GM10847 (cell line): ENCODE data around the gene CDV3.

Experiments used
- POLR2A ChIP-seq: IDR thresholded peaks from 2 replicates; pipeline ENCODE4 v1.6.1; 2011; ENCODE audit not compliant: insufficient read length; ENCODE audit errors: extremely low read depth

Gene CDV3

DNA sequence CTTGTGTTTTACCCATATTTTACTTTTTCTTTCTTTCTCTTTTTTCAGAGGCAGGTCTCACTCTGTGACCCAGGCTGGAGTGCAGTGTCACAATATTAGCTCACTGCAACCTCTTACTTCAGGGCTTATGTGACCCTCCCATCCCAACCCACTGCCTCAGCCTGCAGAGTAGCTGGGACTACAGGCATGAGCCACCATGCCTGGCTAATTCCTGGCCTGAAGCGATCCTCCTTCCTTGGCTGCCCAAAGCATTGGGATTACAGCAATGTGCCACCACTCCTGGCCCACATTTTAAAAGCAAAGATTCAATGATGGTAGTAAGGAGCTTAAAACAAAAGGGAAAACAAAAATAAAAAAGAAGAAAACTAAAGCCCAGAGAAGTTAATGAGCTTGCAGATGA lies 11.1 kb upstream of the CDV3 start:
- no peak for TF ChIP-seq POLR2A

DNA sequence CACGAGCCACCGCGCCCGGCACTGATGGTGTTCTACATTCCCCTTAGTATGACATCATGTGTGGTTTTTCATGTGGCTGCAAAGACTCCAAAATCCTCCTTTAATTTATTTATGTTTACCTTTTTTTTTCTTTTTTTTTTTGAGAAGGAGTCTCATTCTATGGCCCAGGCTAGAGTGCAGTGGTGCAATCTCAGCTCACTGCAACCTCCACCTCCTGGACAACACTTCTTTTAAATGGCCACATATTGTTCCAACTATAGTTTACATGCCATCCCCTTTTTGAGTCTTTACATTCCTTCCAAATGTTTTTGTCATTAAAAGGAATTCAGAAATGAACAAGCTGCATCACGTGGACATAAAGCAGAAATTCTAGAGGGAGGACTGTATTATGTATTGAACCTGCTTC lies 10.3 kb upstream of the CDV3 start:
- no peak for TF ChIP-seq POLR2A

DNA sequence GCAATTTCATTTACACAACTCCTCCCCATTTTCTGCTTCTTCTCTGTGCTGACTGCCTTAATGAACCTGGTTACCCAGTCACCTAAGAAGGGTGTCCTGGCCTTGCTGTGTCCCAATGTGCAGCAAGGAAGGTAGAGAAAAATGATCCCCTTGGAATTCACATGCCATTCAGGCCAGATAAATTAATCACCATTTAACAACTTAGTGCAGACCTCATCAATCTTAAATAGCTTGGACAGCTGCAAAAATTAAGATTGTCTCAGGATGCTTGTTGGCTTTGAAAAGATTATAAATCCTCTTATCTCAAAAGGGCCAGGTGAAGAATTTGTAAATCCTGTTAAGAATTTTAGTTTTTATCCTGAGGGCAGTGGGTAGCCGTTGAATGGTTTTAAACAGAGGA lies 9.7 kb upstream of the CDV3 start:
- TF ChIP-seq POLR2A = no peak

DNA sequence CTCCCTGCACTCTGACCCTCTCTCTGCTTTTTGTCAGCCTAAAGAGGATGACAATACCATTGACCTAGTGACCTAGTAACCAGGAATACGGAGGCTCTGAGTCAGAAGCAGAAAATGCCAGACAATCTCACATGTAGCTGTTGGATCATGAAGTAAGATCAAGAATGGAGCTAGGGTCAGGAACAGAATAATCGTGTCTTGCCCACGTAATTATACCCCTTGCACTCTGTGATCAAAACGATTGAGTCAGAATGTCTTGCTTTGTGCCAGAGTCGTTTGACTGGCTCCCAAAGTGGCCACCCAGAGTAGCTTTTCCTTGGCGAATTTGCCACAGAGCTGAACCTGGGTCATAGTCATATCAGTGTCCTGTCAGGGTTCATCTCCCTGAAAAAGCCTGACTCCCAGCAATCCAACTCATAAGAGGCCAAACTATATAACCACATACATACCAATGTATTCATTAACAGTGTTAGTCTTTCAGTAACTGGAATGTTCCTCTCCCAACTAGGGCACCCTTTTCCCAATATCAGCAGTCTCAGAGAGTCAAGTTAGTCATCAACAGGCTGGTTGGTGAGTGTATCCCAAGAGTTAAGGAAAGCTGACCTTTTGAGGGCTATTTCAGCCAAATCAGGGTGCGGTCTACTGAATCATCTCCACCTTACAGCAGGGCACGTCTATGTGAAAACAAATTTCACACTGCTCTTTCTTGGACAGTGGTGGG lies 5.0 kb upstream of the CDV3 start:
- no peak for TF ChIP-seq POLR2A

DNA sequence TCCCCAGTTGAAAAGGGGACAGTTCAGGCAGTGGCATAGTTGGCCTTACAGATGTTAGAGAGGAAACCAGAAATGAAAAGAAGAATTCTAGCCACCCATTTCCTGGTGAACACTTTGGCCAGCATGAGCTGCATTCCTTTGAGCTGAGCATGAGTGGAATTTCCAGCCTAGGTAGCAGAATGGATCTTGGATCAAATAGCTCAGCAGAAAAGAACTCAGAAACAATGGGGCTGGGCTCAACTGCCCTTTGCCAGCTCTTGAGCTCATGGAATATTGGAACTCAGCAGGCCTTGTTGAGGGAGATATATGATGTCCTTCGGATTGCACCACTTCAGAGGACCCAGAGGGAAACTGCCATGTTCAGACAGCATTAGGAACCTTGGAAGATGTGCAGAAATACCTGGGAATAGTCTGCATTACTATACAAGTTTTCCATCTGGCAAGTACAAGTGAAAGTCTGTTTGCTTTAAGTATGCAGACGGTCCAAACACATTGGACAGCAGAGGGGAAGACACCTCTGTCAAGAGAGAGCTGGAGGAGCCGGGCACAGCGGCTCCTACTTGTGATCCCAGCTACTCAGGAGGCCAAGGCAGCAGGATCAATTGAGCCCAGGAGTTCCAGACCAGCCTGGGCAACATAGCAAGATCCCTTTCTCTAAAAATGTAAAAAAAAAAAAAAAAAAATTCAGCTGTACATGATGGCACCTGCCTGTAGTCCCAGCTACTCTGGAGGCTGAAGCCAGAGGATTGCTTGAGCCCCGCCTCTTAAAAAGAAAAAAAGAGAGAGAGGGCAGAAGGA lies 3.1 kb upstream of the CDV3 start:
- TF ChIP-seq POLR2A = no peak

DNA sequence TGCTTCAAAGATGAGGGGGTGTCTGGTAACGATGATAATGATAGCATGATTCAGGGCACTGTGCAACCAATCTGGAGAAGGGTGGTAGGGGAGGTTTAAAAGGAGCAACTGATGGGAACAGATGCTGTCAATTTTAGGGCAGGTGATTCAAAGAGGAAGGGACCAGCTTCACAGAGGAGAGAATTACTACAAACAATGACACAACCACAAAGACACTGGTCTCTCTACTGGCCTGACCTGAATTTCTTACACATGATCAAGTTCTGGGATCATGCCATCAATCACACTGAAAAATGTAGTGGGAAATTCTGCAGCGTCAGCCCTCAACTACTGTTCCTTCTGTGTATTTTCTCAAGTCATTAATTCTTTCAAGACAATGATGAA lies 2.6 kb upstream of the CDV3 start:
- TF ChIP-seq POLR2A = no peak

DNA sequence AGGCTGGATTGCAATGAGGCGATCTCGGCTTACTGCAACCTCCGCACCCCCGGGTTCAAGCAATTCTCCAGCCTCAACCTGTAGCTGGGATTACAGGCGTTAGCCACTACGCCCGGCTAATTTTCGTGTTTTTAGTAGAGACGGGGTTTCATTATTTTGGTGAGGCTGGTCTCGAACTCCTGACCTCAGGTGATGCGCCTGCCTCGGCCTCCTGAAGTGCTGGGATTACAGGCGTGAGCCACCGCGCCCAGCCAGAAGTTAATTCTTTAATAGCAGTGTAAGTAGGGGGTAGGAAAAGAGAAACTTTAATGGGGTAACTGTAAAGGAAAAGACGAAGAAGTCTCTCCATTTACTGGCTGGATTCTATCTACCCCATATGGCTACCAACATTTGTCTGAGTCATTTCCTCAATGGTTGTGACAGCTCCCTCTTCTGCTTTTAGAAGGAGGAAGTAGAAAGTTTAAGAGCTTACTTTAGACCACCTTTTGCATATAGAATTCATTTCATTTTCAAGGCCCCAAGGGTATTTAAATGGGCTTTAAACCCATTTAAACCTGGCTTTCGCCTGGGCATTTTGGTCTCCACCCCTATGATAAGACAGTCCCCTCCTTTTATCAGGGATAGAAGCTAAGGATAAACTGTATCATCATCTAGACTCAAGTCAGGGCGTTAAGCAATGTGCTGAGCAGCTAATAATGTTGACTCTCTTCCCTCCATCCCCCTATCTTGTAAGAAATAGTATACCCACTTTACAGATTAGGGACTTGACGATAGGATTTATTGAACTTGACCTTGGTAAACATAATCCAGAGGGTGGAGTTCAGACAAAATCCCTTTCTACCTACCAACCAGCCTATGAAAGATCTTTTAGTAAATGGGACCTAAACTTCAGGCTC lies 1.1 kb upstream of the CDV3 start:
- no peak for TF ChIP-seq POLR2A

DNA sequence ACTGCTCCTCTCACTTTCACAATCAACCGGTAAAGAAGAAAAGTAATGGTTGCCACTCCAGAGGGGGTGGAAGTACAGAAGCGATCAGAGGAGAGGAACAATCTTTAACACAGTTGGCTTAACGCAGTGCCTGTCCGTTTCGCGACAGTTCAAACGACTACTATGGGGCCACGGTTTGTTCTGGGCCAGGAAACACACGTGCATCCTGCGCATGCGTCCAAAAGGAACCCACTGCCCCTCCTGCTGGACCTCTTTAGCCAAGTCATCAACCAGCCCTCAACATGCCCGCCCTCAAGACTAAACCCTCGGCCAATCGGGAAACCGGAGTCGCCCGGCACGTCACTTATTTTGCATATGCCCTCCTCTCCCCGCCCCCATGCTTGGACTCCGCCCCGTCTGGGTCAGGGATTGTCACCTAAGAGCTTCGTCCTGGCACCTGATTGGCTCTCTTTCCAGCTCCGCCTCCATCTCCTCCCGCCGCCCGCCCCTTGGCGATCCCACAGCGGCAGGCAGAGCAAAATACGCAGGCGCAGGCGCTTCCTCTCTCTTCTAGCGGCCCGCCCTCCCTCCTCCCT lies 345 bp upstream of the CDV3 start:
- TF ChIP-seq POLR2A = peak; percentile 70

DNA sequence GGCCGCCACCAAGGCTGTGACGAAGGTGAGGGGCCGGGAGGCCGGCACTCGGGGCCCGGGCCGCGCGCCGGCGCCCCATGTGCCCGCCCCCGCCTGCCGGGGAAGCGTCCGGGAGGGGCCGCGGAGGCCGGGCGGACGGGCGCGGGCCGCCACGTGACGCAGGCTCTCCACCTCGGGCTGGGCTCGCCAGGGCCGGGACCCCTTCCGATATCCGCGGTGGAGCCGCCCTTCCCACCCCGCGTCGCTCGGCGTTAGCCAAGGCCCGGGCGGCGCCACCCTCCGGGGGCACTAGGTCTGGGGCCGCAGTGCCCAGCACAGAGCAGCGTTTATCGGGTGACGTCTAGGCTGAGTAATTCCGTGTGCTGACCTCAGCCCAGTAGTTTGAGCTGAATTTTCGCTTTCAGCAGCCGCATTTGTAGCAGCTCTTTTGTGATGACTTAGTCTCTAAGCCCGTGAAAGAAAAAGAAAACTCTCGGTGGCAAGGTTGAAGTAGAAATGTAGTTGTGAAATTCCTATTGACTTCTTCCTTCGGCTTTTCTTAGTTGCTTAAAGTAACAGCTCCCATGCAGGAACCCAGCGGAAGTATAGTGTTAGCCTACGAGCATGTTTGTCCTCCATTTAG lies 885 bp downstream of the CDV3 start:
- TF ChIP-seq POLR2A = no peak

DNA sequence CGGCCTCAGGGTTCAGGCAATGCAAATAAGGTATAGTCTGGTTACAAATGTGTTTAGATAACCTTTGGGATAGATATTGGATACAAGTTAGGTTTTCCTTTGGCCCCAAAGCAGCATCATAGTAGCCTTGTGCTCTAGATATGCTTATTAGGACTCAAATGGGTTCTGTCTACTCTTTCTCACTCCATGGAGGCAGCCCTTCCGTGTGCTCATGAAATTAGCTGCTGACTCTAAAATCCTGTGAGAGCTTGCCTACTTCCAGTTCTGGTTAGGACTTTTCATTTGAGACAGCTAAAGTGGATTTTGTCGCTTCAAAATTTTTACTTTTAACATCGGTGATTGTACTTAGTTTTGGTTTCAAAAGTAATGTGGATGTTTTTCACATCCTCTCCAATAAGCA lies 1.6 kb downstream of the CDV3 start:
- TF ChIP-seq POLR2A = no peak

DNA sequence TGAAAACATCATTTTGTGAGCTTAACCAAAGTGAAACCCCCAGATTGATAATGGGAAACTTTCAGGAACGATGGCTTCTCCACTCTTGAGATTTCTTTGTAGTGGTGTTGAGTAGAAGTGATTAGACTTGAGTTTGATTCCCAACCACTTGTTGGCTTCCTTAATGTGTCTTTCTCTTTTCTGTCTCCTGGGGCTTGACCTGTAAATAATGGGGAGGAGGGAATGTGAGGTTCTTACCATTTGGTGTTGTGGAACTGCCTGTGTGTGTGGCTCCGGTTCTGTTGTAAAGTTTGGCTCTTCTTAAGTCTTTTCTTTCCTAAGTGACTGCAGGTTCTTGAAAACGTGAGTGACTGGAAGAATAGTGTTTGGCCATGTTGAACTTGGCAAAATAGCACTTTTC lies 2.7 kb downstream of the CDV3 start:
- TF ChIP-seq POLR2A = no peak

DNA sequence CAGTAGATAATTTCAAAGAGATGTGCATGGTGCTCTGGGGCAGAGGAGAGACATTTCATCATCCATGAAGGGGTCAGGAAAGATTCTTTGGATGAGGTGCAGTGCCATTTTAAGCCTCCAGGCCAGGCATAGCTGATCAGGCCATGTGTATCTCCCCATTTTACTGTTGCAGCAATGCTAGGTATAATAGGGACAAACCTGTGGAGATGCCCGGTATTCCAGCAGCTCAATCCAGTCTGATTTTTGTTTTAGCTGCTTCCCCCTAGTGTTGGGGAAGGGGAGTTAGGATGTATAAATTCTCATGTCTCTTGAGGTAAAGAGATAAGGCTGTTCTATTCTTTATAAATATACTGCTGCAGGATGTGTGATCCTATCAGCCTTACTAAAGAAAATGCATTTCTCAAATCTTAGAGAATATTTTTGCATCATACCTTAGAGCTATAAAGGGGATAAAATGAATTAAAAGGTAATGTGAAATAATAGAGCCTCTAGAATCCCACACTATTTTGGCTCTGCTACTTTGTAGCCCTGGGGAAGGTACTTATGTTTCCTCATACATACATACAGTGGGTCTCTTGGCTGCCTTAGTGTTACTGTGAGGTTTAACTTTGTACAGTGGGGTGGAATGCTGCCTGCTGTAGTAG lies 5.2 kb downstream of the CDV3 start:
- no peak for TF ChIP-seq POLR2A

DNA sequence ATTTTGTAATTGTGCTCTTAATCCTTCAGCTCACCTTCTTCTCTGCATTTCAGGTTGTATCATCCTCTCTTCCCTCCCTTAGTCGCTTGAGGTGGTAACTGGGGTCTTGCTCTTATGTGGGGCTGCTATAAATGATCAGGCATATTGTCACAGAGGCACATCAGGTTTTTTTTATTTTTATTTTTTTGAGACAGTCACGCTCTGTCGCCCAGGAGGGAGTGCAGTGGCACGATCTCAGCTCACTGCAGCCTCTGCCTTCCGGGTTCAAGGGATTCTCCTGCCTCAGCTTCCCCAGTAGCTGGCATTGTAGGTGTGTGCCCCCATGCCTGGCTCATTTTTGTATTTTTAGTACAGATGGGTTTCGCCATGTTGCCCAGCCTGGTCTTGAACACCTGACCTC lies 9.9 kb downstream of the CDV3 start:
- no peak for TF ChIP-seq POLR2A

DNA sequence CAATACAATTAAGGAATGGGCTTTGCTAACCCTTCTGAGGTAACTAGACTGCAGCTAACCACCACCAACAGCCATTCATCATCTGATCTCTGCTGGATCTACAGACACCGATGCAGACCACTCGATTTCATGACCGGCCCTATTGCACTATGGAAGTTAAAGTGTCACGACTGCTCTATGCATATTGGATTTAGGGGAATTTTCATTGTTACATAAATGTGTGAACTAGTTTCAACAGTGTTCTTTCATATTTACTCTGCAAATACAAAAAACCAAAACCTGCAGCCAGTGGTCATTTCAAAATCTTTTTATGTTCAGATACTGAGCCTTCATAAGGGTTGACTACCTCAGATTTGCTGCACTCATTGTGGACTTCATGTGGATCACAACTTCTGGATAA lies 14.5 kb downstream of the CDV3 start:
- TF ChIP-seq POLR2A = no peak

DNA sequence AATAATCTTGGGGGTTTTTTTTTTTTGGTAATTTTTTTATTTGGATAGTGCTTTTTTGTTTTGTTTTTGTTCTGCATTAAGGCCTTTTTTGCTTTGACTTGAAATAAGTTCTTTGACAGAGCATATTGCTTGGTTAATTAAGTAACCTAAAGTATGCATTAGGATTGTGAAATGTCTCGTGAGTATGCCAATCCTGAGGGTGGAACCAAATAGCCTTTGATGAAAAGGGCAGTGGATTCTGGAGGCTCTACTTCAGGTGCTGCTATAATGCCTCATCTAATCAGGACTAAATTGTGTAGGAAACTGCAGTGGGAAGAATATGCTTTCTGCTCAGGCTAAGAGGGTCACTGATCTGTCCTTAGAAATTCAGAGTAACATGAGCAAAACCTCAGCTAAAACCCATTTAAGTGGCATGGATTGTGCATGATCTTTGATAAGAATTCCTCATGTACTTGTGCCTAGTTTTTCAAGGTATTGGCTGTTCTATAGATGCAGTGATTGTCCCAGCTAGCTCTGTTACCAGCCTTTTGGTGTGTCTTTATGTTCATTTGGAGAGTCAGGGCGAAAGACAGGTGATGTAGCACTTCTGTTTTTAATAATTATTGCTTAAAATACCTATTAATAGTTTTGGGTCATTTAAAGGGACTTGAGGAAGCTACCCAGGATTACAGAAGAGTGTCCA lies 15.4 kb downstream of the CDV3 start:
- no peak for TF ChIP-seq POLR2A
